GM21528 (cell line): ENCODE measurements around the gene ASTE1.
"Not testable (repeated sequence)": the region's sequence is repeated elsewhere in the genome, so short reads cannot be mapped to it uniquely, and the experiment has no call there.

Source experiments
- ATAC-seq: cut with Tn5 transposase; IDR thresholded peaks from one replicate; pipeline ENCODE4 v1.9.1; 2021; ENCODE audit warnings: mild to moderate bottlenecking, moderate library complexity; ENCODE audit not compliant: unreplicated experiment, low FRiP score

Gene ASTE1, protein sequence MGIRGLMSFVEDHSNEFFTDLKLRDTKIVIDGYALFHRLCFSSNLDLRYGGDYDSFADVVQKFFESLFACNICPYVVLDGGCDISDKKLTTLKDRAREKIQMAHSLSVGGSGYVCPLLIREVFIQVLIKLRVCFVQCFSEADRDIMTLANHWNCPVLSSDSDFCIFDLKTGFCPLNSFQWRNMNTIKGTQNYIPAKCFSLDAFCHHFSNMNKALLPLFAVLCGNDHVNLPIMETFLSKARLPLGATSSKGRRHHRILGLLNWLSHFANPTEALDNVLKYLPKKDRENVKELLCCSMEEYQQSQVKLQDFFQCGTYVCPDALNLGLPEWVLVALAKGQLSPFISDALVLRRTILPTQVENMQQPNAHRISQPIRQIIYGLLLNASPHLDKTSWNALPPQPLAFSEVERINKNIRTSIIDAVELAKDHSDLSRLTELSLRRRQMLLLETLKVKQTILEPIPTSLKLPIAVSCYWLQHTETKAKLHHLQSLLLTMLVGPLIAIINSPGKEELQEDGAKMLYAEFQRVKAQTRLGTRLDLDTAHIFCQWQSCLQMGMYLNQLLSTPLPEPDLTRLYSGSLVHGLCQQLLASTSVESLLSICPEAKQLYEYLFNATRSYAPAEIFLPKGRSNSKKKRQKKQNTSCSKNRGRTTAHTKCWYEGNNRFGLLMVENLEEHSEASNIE

DNA sequence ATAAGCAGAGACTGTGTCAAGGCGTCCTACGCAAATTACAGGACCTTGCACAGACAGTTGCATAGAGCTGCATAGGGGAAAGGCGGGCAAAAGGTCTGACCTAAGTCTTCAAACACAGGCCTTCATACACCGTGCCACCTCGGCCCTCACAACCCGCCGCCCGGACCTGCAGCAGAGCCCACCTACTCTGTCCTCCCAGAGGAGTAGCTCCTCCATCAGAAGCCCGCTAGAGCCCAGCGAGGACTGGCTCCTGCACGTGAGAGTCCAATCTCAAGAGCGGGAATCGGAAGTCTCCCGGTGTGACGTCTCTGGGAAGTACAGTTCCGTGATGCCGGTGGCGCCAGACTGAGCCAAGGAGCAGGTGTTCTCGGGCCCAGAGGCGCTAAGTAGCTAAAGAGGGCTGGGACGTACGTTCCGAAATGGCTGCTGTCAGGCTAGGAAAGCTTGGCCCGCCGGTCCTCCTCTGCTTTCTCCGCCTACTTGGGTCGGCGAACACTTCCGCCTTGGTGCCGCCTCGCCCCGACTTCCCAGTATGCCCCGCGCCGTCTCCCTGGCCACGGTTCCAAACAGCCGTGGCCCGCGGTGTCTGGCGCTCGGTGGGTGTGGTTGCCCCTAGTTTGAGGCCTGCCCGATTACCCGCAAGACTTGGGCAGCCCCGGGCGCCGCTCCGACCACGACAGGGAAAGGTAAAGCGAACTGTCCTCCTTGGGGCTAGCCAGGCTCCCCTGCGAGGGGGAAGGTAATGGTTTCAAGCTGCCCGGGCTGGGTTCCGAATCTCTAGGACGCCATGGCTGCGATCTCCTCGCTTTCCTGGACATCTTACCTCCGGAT lies at the start of gene ASTE1, which contains the start of gene NEK11:
Gene ASTE1, minus strand, starts transcription at position 505 of the 831 bp plus-strand sequence. CDS start 1,519 bp downstream, outside the sequence.
Gene NEK11, plus strand, starts transcription at position 557 of the 831 bp plus-strand sequence. CDS start 2,832 bp downstream, outside the sequence.
- ATAC-seq: peak; percentile 100

DNA sequence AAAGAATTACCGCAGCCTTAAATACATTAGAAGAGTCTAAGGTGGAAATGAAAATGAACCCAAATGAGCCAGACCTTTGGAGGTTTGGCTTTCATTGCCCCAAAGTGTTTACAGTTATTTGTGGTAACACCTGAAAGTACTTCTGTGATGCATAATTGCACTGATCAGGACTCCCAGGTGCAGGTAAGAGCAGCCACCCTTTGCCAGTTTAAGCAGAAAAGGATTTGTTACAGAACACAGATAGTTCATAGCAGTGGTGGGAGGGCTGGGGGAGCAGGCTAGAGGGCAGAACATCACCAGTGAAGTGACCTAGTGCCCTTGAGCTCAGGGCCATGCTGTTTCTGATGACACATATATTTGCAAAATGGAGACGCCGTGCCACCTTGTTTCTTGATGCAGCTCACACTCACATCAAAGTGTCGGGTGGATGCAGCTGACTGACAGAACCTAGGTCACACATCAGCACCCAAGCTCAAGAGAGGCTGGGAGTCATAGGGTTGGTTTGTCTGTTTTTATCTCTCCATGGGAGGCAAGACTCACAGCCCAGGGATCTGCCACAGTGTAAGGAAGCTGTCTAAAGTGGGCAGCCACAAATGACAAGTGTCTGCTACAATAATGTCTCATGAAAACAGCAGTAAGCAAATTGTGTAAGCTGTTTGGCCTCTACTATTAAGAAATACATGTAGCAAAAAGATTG lies 49.2 kb upstream of the ASTE1 start:
- ATAC-seq: peak; percentile 80

DNA sequence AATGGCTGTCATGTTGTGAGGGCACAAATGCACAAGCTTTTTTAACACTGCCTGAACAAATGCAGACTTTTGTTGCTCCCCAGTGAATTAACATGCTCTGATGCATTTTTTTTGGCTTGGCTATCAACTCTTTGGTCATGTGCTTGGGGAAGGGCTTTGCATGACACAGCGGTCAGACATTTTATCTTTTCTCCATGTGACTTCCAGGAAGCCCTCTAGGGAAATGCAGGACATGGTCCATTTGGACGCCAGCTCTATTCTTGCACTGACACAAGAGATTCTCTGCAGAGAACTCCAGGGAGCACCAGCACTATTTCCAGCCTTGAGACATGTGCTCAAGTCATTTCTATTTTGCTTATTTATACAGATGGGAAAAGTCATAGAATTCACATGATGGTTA lies 46.2 kb upstream of the ASTE1 start:
- ATAC-seq: no peak

DNA sequence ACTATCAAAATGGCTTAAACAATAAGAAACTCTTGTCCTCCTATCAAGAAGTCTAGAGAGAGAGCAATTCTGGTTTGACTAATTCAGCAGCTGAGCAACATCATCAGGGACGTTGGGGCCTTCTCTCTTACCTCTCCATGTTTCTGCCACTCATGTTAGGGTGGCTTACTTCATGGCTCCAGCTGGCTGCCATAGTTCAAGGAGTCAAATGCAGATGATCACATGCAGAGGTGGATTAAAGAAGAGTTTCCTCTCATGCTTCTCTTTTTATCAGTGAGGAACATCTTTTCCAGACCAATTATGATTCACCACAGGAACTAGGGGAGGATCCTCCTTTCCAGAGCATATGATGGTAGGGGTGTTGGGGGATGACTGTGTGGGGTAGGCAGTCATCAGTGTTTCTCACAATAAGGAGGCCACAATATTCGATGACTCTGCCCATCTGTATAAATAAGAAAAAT lies 45.5 kb upstream of the ASTE1 start:
- ATAC-seq: no peak

DNA sequence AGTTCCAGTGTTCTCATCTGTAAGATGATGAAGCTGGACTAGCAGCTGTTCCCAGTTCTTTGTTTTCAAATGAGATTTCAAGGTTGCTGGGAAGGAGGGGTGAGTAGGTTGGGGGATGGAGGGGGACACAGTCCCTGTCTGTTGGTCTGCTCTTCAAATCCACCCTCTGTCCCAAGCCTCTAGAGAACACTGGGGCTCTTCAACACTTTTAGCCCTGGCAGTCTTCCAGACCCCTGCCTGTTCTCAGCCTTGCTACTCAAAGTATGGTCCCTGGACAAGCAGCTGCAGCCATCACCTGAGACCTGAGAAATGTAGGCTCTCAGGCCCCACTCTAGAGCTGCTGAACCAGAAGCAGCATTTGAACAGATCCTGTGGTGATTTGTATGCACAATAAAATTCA lies 41.4 kb upstream of the ASTE1 start:
- no peak for ATAC-seq

DNA sequence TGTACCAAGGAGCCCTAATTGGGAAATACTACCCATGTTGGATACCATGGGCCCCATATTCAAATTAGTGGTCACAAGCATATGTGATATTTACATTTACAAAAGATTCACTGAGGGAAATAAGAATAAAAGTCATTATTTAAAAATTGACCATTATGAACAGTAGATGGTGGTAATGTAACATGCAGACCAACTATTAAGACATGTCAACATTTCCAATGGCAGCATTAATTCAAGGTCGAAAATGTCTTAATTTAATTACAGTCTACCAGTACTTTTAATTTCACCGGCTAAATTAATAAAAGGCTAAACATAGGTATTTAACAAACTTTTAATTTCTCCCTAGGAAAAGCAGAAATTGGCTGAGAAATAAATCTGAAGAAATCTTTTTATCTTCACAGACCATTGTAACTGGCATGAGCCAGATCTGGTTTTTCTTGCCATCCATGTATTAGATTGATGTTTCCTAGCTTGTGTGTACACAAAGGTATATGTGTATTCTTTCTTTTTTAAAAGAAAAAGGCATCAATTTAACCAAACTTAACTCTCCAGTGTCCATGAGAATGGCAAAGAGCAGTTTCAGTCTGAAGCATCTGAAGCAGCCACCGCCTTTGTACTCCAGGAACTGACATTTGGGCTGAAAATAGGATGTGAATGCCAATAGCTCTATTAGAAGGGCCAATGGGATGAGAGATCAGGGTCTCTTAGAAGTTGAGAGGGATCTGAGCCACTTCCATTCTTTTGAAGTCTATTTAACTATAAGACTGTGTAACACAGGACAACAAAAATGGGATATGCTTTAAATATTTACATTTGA lies 26.6 kb upstream of the ASTE1 start:
- ATAC-seq: no peak

DNA sequence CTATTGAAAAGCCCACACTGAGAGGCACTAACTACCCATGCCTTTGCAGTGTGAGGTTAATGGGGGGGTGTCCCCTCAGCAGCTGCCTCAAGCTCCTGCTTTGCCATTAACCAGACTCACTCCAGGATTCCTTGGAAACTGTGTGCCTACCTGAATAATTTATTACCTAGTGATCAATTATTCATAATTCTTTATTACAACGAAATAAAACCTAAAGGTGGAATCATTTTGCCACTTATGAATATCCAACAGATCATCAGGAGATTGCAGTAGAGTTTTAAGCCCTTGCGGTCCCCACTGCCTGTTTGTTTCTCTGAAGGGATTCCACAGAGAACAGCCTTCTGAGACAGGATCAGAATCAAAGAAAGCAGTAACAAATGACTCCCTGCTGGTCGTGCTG lies 23.4 kb upstream of the ASTE1 start:
- no peak for ATAC-seq

DNA sequence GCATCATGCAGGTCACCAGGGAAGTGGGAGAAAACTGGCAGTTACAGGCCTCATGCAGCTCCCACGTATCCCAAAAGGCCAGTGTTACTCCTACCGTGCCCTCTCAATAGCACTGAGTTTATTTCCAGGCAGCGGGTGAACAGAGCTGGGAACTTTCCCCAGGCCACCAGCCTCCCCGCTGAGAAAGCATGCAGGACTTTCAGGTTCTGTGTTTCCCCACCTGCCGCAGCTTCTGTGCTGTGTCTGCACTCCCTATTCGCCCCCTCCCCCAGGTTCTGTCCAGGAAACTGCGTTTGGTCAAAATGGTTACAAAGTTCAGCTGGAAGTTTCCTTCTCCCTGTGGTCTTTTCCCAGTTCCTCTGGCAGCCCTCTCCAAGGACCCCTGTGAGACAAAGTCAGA lies 21.4 kb upstream of the ASTE1 start:
- ATAC-seq: no peak

DNA sequence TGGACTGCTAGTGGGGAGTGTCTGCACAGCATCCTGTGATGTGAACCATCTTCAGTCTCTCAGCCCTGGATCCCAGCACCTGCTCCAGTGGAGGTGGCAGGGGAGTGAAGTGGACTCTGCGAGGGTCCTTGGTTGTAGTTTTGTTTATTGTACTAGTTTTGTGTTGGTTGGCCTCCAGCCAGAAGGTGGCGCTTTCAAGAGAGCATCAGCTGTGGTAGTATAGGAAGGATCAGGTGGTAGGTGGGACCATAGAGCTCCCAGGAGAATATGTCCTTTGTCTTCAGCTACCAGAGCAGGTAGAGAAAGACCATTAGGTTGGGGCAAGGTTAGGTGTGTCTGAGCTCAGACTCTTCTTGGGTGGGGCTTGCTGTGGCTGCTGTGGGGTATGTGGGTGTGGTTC lies 21.0 kb upstream of the ASTE1 start:
- ATAC-seq: no peak

DNA sequence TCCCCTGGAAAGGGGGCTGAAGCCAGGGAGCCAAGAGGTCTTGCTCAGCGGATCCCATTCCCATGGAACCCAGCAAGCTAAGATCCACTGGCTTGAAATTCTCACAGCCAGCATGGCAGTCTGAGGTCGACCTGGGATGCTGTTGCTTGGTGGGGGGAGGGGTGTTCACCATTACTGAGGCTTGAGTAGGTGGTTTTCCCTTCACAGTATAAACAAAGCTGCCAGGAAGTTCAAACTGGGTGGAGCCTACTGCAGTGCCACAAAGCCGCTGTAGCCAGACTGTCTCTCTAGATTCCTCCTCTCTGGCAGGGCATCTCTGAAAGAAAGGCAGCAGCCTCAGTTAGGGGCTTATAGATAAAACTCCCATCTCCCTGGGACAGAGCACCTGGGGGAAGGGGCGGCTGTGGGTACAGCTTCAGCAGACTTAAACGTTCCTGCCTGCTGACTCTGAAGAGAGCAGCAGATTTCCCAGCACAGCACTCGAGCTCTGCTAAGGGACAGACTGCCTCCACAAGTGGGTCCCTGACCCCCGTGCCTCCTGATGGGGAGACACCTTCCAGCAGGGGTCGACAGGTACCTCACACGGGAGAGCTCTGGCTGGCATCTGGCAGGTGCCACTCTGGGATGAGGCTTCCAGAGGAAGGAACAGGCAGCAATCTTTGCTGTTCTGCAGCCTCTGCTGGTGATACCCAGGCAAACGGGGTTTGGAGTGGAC lies 15.8 kb upstream of the ASTE1 start:
- ATAC-seq: not testable (repeated sequence)

DNA sequence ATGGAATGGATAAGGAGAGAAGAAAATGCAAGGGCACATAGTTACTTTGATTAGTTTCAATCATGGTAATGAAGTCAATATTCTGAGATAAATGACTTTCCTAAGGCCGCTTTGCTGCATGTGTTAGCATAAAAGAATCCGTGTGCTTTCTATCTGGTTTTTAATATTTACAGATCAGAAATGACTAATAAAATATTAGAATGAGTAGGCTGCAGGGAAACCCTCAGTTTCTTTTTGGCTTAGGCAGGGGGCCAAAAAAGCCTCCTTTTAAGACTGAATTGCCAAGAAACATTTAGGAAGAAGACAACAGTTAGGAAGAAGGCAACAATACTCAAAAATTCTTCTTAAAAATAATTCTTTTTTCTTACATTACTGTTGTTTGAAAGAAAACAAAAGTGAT lies 11.7 kb upstream of the ASTE1 start:
- no peak for ATAC-seq

DNA sequence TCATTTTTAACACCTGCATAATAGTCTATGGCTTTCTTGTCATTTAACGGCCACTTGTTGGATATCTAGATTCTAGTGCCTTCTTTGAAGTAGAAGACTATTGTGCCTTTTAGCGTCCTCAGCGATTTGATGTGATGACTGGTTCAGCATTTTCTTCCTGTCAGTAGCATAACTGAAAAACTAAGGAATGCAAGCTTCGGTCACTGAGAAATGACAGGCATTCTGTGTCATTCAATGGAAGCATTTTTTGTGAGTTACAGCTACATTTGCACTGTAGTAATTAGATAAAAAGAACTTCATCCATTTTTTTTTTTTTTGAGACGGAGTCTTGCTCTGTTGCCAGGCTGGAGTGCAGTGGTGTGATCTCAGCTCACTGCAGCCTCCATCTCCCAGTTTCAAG lies 10.4 kb upstream of the ASTE1 start:
- no peak for ATAC-seq

DNA sequence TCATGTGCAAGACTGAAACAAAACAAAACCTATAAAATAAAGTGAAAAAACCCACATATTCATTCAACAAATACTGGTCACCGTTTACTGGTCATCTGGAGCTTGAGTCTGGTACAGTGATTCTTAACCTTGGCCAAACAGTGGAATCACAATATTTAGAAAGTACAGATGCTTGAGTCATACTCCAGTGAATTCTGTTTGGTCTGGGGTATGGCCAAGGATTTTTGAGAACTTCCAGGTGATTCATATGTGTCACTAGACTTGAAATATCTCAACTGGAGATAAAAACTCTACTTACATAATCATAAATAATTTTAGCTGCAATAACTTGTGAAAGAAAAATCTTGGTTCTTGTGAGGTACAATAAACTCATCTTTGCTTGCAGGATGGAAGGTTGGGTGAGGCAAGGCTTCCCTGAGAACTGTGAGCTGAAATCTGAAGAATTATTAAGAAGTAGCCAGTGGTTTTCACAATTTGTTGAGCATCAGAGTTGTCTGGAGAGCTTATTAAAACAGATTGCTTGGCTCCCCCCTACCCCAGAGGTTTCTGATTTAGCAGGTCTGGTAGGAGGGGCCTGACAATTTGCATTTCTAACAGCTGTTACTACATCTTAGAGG lies 9.7 kb upstream of the ASTE1 start:
- ATAC-seq: no peak

DNA sequence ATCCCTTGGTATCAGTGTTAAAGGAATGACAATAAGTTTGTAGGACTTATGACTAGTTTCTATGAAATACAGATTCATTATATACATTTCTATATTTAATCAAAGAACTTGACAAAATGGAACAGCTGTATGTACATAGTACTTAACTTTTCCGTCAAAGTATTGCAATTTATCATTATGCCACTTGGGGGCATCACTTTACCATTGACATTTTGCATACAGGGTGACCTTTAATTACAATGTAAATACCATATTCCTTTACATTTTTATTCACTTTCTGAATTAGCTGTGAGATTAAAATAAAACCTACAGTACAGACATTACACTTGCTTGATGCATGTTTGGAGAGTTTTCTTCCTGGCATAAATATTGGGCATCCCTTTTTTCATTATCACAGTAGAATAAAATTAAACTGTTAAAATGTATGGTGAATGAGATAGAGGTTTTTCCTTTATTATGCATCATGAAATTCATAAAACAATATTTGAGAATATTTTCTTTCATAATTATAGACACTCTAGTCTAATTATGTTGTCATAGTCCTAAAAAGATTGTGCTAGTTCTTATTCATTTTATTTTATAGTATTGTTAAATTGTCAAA lies 7.0 kb upstream of the ASTE1 start:
- no peak for ATAC-seq

DNA sequence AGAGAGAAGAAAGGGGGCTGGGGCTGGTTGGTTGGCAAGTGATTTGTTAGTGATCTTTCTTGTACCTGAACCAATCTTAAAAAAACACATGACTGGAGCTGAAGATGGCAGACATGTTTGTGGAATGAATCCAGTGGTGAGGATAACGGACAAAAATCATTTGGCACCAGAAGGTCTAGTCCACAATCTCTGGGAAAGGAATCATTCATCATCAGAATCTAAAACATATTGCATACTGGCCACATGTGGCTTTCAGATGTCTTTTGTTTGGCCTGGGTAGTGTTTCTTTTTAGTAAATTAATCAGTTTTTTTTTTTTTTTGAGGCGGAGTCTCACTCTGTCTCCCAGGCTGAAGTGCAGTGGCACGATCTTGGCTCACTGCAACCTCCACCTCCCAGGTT lies 5.0 kb upstream of the ASTE1 start:
- ATAC-seq: no peak

DNA sequence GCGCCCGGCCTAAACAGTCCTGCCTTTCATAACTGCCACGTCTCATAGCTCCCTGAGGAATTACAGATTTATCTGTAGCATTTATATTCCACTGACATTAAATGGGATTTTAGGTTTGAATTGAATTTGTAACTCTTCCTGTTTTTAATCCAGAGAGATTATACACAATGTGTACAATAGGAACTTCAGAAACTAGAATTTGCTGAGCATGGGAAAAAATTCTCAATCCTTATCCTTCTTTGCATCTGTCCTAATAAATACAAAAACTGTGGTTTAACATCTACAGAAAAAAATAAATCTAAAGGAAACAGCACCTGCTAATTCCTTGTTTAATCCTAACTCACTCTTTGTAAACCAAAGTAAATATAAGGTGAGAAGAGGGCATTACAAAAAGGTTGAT lies 2.2 kb upstream of the ASTE1 start:
- no peak for ATAC-seq

DNA sequence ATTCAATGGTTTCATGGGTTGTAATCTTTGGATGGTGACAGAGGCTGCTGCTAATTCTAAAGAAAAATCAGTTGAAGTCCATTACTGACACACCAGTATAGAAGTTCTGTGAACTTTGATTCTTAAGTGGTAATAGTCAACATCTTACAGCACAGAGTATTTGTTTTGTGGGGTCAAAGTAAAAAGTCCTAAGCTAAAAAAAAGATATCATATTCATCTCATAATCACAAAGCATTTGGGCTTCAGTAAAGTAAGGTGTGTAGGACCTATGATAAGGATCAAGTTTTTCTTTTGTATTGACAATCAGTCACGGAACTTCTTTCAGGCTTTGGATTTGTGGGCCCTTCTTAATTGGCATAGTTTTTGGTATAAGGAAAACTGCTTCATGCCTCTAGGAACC lies 1.1 kb downstream of the ASTE1 start:
- no peak for ATAC-seq

DNA sequence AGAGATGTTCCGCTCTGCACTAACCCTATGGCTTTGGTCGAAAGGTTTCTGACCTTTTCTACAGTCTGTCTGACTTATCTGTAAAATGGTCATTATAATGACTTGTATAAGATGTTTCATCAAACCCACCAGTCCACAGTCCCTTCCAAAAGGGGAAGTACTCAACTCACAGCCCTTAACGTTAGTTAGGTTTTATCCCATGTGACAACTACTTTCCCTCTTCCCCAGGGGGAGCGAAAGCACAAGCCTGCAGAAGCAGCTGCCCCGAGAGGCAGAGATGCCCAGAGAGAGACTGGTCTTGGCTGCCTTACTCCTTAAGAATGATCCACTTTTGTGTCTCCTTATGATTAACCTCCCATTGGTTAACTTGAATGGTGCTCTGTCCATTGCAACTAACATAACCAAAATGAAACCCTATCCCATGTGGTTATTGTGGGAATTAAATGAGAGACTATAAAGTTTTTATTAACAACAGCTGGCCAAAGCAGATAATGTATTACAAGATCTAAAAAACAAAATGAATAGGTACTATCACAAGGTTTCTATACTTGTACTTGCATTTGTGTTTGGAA lies 6.4 kb downstream of the ASTE1 start:
- ATAC-seq: no peak
